DOHH2 (cell line): ENCODE results near the gene CDK6.

Source experiments
- H3F3A ChIP-seq: fragments of 200-600 bp; sonication (generic), shearing (Covaris generic); 2 replicates; pipeline ENCODE4 v1.6.0; 2016; ENCODE audit warnings: antibody characterized with exemption, mild to moderate bottlenecking; ENCODE audit not compliant: control insufficient read depth, insufficient read depth
- H3K27ac ChIP-seq: fragments of 200-600 bp; sonication (generic); 2 replicates; pipeline ENCODE4 v1.5.1; 2014; ENCODE audit warnings: low read depth, mild to moderate bottlenecking, low read length, moderate library complexity
- H3K27me3 ChIP-seq: fragments of 200-600 bp; sonication (generic); 2 replicates; pipeline ENCODE4 v1.6.1; 2014; ENCODE audit warnings: mild to moderate bottlenecking, low read length, mixed read lengths; ENCODE audit not compliant: control insufficient read depth
- H3K36me3 ChIP-seq: fragments of 200-600 bp; sonication (generic); 2 replicates; pipeline ENCODE4 v1.6.1; 2014; ENCODE audit warnings: mild to moderate bottlenecking, low read length, moderate library complexity, mixed read lengths; ENCODE audit not compliant: control insufficient read depth
- H3K4me1 ChIP-seq: fragments of 200-600 bp; sonication (generic); 2 replicates; pipeline ENCODE4 v1.6.1; 2014; ENCODE audit warnings: mild to moderate bottlenecking, low read length, mixed read lengths; ENCODE audit not compliant: control insufficient read depth
- H3K4me2 ChIP-seq: fragments of 200-600 bp; sonication (generic); 2 replicates; pipeline ENCODE4 v1.6.0; 2014; ENCODE audit warnings: mild to moderate bottlenecking, low read length, moderate library complexity
- H3K4me3 ChIP-seq: fragments of 200-600 bp; sonication (generic); 2 replicates; pipeline ENCODE4 v1.5.1; 2014; ENCODE audit warnings: mild to moderate bottlenecking, low read length, mixed read lengths
- H3K79me2 ChIP-seq: fragments of 200-600 bp; sonication (generic); 2 replicates; pipeline ENCODE4 v1.6.1; 2014; ENCODE audit warnings: mild to moderate bottlenecking, low read length, mixed read lengths; ENCODE audit not compliant: control insufficient read depth
- H3K9me2 ChIP-seq: fragments of 200-600 bp; sonication (generic); replicated peaks from 2 replicates; pipeline ENCODE4 v1.6.1; 2014; ENCODE audit warnings: mild to moderate bottlenecking, low read length, mixed read lengths; ENCODE audit not compliant: control insufficient read depth
- H3K9me3 ChIP-seq: fragments of 200-600 bp; sonication (generic); 2 replicates; pipeline ENCODE4 v1.6.1; 2014; ENCODE audit warnings: antibody characterized with exemption, low read length, mixed read lengths; ENCODE audit not compliant: control insufficient read depth, insufficient read depth
- H4K20me1 ChIP-seq: fragments of 200-600 bp; sonication (generic); 2 replicates; pipeline ENCODE4 v1.6.0; 2014; ENCODE audit warnings: low read depth, mild to moderate bottlenecking, antibody characterized with exemption, low read length, moderate library complexity; ENCODE audit not compliant: control insufficient read depth, insufficient read depth
- CTCF ChIP-seq: fragments of 200-600 bp; sonication (generic); IDR thresholded peaks from one replicate; pipeline ENCODE4 v1.5.1; 2014; ENCODE audit warnings: antibody characterized with exemption, mild to moderate bottlenecking, low read depth, low read length; ENCODE audit not compliant: poor library complexity, severe bottlenecking
- EZH2phosphoT487 ChIP-seq: fragments of 200-600 bp; sonication (generic); IDR thresholded peaks from 2 replicates; pipeline ENCODE4 v1.6.1; 2017; ENCODE audit warnings: borderline replicate concordance, mild to moderate bottlenecking, antibody characterized with exemption, low read length, moderate library complexity, mixed read lengths

Gene CDK6

GRCh38 chr7:92765725-92766124 is 70.6 kb downstream of the CDK6 start:
- Histone ChIP-seq H3K36me3 (peaks cover 29% of the 10 kb centered on the region), H3K79me2 (peaks cover 17% of the 10 kb centered on the region), H3K4me1 (peaks cover 19% of the 10 kb centered on the region), H3K27me3 (no peaks in the 10 kb centered on the region), H3F3A (no peaks in the 10 kb centered on the region), H3K4me3 (no peak overlapping the region), H3K9me2 (no peaks in the 10 kb centered on the region), H3K27ac (no peak overlapping the region), H4K20me1 (no peaks in the 10 kb centered on the region), H3K4me2 (no peak overlapping the region), H3K9me3 (no peaks in the 10 kb centered on the region)
- TF ChIP-seq EZH2phosphoT487 (no peak), CTCF (no peak)

GRCh38 chr7:92763636-92764423 is 72.5 kb downstream of the CDK6 start:
- no peak for TF ChIP-seq EZH2phosphoT487
- no peak for TF ChIP-seq CTCF
- H3K4me3 ChIP-seq, result no peak overlapping the region
- peaks cover 17% of the 10 kb centered on the region for H3K79me2 ChIP-seq
- no peaks in the 10 kb centered on the region for H4K20me1 ChIP-seq
- H3K4me1 ChIP-seq, result peaks cover 7% of the 10 kb centered on the region
- no peak overlapping the region for H3K27ac ChIP-seq
- H3K9me3 ChIP-seq, result no peaks in the 10 kb centered on the region
- H3K36me3 ChIP-seq, result peaks cover 33% of the 10 kb centered on the region
- no peaks in the 10 kb centered on the region for H3F3A ChIP-seq
- no peak overlapping the region for H3K4me2 ChIP-seq
- no peaks in the 10 kb centered on the region for H3K9me2 ChIP-seq
- no peaks in the 10 kb centered on the region for H3K27me3 ChIP-seq

DNA sequence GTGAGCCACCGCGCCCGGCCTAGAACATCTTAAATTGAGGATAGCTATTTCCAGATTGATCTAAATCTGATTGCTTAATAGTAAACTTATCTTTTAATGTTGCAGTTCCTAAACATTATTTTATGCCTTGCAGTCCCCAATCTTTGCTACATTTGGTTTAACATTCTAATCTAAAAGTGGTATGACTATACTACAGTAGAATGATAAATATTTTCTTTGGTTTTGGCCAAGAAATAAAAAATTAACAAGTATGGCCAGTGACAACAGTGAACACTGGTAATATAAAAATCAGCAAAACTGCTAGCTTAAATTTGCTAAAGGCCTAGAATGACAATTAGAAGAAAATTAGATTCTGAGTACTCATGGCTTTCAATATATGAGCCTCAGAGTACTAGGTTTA is 73.5 kb downstream of the CDK6 start:
- no peak overlapping the region for H3K4me2 ChIP-seq
- H3K9me2 ChIP-seq, result no peaks in the 10 kb centered on the region
- H3K27ac ChIP-seq, result no peak overlapping the region
- no peaks in the 10 kb centered on the region for H3K9me3 ChIP-seq
- no peak overlapping the region for H3K4me3 ChIP-seq
- no peak for TF ChIP-seq EZH2phosphoT487
- TF ChIP-seq CTCF, result no peak
- H3F3A ChIP-seq, result no peaks in the 10 kb centered on the region
- H3K36me3 ChIP-seq, result peaks cover 27% of the 10 kb centered on the region
- no peaks in the 10 kb centered on the region for H3K27me3 ChIP-seq
- peaks cover 17% of the 10 kb centered on the region for H3K79me2 ChIP-seq
- H4K20me1 ChIP-seq, result no peaks in the 10 kb centered on the region
- H3K4me1 ChIP-seq, result no peaks in the 10 kb centered on the region
